Body of pancreas (tissue), 4 donors: Measurements from ENCODE around the gene NMT1.

Source experiments
- POLR2A ChIP-seq, 3 donors: fragments of 450-650 bp; IDR thresholded peaks; one replicate each; pipeline ENCODE4 v1.6.1; 2016; ENCODE audit warnings: antibody characterized with exemption in 3 of 3, mild to moderate bottlenecking in 2 of 3
- TF ChIP-seq, protein P1 (sequence below), 7 experiments: fragments of 450-650 bp in 4 of 7; fragments of 200-600 bp in 3 of 7; sonication (generic) in 3 of 7; IDR thresholded peaks; one replicate each; pipeline ENCODE4 v1.5.1; 2016 to 2019; ENCODE audit warnings: antibody characterized with exemption in 7 of 7

- TF ChIP-seq, protein P1, sequence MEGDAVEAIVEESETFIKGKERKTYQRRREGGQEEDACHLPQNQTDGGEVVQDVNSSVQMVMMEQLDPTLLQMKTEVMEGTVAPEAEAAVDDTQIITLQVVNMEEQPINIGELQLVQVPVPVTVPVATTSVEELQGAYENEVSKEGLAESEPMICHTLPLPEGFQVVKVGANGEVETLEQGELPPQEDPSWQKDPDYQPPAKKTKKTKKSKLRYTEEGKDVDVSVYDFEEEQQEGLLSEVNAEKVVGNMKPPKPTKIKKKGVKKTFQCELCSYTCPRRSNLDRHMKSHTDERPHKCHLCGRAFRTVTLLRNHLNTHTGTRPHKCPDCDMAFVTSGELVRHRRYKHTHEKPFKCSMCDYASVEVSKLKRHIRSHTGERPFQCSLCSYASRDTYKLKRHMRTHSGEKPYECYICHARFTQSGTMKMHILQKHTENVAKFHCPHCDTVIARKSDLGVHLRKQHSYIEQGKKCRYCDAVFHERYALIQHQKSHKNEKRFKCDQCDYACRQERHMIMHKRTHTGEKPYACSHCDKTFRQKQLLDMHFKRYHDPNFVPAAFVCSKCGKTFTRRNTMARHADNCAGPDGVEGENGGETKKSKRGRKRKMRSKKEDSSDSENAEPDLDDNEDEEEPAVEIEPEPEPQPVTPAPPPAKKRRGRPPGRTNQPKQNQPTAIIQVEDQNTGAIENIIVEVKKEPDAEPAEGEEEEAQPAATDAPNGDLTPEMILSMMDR (IDR thresholded peaks at IDR 0.05): no peak
- no peak for TF ChIP-seq POLR2A (IDR thresholded peaks at IDR 0.05)
These were observed 95.1 kb downstream of the NMT1 start for GRCh38 chr17:45156242-45156641.
